ENCODE measurements around the gene GOLGA5. TPM values are rescaled to one million over a fixed set of nuclear protein-coding genes. Genes with fewer than 3 reads are reported as not detected.
A peak's percentile ranks its signal among the peaks of the same experiment; 100 is the strongest.

Gene GOLGA5
- total RNA-seq, 1 donor from 2014 or later, result 23.4 TPM

GRCh38 chr14:92866901-92867865 is 73.1 kb downstream of the GOLGA5 start:
- H3K4me3 ChIP-seq (ENCODE audit: low read depth, low read length), result no peak overlapping the region
- no peak for TF ChIP-seq CTCF (conservative IDR thresholded peaks at IDR 0.05; ENCODE audit: low read depth, low read length)
- no peak for DNase-seq (ENCODE audit: low read depth)

- TF ChIP-seq CTCF (conservative IDR thresholded peaks at IDR 0.05; ENCODE audit: low read depth, low read length), result no peak
- no peak for DNase-seq (ENCODE audit: low read depth)
- H3K4me3 ChIP-seq (ENCODE audit: low read depth, low read length), result no peak overlapping the region
Measured at GRCh38 chr14:92874962-92875661, 81.0 kb downstream of the GOLGA5 start.

- H3K4me3 ChIP-seq (ENCODE audit: low read depth, low read length), result no peak overlapping the region
- TF ChIP-seq CTCF (conservative IDR thresholded peaks at IDR 0.05; ENCODE audit: low read depth, low read length), result no peak
- no peak for DNase-seq (ENCODE audit: low read depth)
Measured at GRCh38 chr14:92877757-92878431, 83.8 kb downstream of the GOLGA5 start.

- DNase-seq (ENCODE audit: low read depth), result no peak
- H3K4me3 ChIP-seq (ENCODE audit: low read depth, low read length), result no peak overlapping the region
- no peak for TF ChIP-seq CTCF (conservative IDR thresholded peaks at IDR 0.05; ENCODE audit: low read depth, low read length)
Measured at GRCh38 chr14:92880351-92880750, 86.2 kb downstream of the GOLGA5 start.

- no peak overlapping the region for H3K4me3 ChIP-seq (ENCODE audit: low read depth, low read length)
- TF ChIP-seq CTCF (conservative IDR thresholded peaks at IDR 0.05; ENCODE audit: low read depth, low read length), result peak; percentile 53
- no peak for DNase-seq (ENCODE audit: low read depth)
Measured at GRCh38 chr14:92880851-92881250, 86.7 kb downstream of the GOLGA5 start.

GRCh38 chr14:92883066-92883465 is 89.0 kb downstream of the GOLGA5 start:
- no peak overlapping the region for H3K4me3 ChIP-seq (ENCODE audit: low read depth, low read length)
- DNase-seq (ENCODE audit: low read depth), result no peak
- TF ChIP-seq CTCF (conservative IDR thresholded peaks at IDR 0.05; ENCODE audit: low read depth, low read length), result no peak
